Measurements from ENCODE around the gene EPGN.

Gene EPGN

GRCh38 chr4:74309223-74309622 lies 953 bp downstream of the EPGN start:
- DNase-seq = no peak

- DNase-seq = peak in 14 of 56 donors; percentile 0 to 48 (median 7)
Measured at GRCh38 chr4:74311696-74312313, 3.5 kb downstream of the EPGN start.

- no peak for DNase-seq
Measured at GRCh38 chr4:74314329-74314728, 6.1 kb downstream of the EPGN start.

- DNase-seq = no peak
Measured at GRCh38 chr4:74314944-74315343, 6.7 kb downstream of the EPGN start.

GRCh38 chr4:74315376-74315775 lies 7.1 kb downstream of the EPGN start:
- no peak for DNase-seq

- DNase-seq = no peak
Measured at GRCh38 chr4:74316397-74316796, 8.1 kb downstream of the EPGN start.

- no peak for DNase-seq
Measured at GRCh38 chr4:74317616-74318246, 9.5 kb downstream of the EPGN start.

- no peak for DNase-seq
Measured at GRCh38 chr4:74318276-74318675, 10.0 kb downstream of the EPGN start.

GRCh38 chr4:74319470-74319869 lies 11.2 kb downstream of the EPGN start:
- DNase-seq = no peak

- DNase-seq = peak in 38 of 56 donors; percentile 0 to 78 (median 16)
Measured at GRCh38 chr4:74320559-74321118, 12.4 kb downstream of the EPGN start.

GRCh38 chr4:74322301-74322700 lies 14.0 kb downstream of the EPGN start:
- no peak for DNase-seq

GRCh38 chr4:74323663-74324062 lies 15.4 kb downstream of the EPGN start:
- no peak for DNase-seq

- DNase-seq = no peak
Measured at GRCh38 chr4:74324262-74324661, 16.0 kb downstream of the EPGN start.

GRCh38 chr4:74325886-74326285 lies 17.6 kb downstream of the EPGN start:
- no peak for DNase-seq

- DNase-seq = no peak
Measured at GRCh38 chr4:74327762-74328161, 19.5 kb downstream of the EPGN start.

- DNase-seq = no peak
Measured at GRCh38 chr4:74328501-74328900, 20.2 kb downstream of the EPGN start.

- DNase-seq = no peak
Measured at GRCh38 chr4:74329307-74329706, 21.0 kb downstream of the EPGN start.

GRCh38 chr4:74330295-74330750 lies 22.1 kb downstream of the EPGN start:
- no peak for DNase-seq

GRCh38 chr4:74331252-74331651 lies 23.0 kb downstream of the EPGN start:
- no peak for DNase-seq

- no peak for DNase-seq
Measured at GRCh38 chr4:74331944-74332343, 23.7 kb downstream of the EPGN start.

GRCh38 chr4:74334636-74335035 lies 26.4 kb downstream of the EPGN start:
- no peak for DNase-seq

- no peak for DNase-seq
Measured at GRCh38 chr4:74335341-74336021, 27.2 kb downstream of the EPGN start.
